Omental fat pad (tissue), 4 donors: ENCODE results near the gene SULT6B1. TPM values are rescaled to one million over a fixed set of nuclear protein-coding genes. Genes with fewer than 3 reads are reported as not detected.
A peak's percentile ranks its signal among the peaks of the same experiment; 100 is the strongest.
"Not testable (repeated sequence)": the region's sequence is repeated elsewhere in the genome, so short reads cannot be mapped to it uniquely, and the experiment has no call there.

ENCODE experiments used
- ATAC-seq: fragments of 150-250 bp; one replicate; pipeline ENCODE4 v1.9.1; 2016; ENCODE audit warnings: mild to moderate bottlenecking, moderate library complexity; ENCODE audit not compliant: low FRiP score
- DNase-seq: peaks from one replicate; pipeline ENCODE4 v3.0.0-alpha.2; 2019; ENCODE audit warnings: low spot score
- total RNA-seq, 4 donors: library from RNA; depleted of rRNA; stranded (reverse); fragments of >200 nt; gene quantifications; one replicate each; pipeline ENCODE4 v1.1.0, GENCODE V29; 2016
- TF ChIP-seq, protein P1 (sequence below), 3 donors: fragments of 450-650 bp; IDR thresholded peaks; one replicate each; pipeline ENCODE4 v1.5.1; 2016 to 2017; ENCODE audit warnings: antibody characterized with exemption in 3 of 3, mild to moderate bottlenecking in 3 of 3, moderate library complexity in 2 of 3

Gene SULT6B1
- total RNA-seq, 4 donors from 2014 or later: not detected

DNA sequence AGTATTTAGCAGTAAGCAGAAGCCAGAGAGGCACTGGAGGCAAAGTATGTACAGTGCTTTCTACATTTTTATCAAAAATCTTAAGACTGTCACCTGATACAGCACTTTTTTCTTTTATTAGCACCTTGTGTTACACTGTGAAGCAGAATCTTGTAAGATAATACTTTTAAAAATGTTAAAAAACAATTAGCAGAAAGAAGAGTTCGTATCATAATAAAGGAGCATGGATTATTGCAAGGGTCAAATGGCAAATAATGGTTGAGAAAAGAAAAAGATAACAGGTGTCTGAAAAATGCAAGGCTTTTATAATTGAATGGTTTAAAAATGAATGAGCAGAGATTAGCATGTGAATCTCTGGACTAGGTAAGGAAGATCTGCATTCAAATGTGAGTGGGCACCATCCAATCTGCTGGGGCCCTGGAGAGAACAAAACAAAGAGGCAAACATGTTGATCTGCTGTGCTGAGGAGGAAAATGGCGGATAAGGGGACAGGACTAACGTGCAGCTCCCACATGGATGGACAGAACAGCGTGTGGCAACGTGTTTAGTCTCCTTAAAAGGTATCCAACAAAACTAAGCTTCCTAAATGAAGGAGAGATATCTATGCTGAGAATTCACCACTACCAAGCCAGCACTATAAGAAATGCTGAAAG, 17.3 kb upstream of the SULT6B1 start:
- ATAC-seq (no peak), DNase-seq (no peak)
- TF ChIP-seq, protein P1, sequence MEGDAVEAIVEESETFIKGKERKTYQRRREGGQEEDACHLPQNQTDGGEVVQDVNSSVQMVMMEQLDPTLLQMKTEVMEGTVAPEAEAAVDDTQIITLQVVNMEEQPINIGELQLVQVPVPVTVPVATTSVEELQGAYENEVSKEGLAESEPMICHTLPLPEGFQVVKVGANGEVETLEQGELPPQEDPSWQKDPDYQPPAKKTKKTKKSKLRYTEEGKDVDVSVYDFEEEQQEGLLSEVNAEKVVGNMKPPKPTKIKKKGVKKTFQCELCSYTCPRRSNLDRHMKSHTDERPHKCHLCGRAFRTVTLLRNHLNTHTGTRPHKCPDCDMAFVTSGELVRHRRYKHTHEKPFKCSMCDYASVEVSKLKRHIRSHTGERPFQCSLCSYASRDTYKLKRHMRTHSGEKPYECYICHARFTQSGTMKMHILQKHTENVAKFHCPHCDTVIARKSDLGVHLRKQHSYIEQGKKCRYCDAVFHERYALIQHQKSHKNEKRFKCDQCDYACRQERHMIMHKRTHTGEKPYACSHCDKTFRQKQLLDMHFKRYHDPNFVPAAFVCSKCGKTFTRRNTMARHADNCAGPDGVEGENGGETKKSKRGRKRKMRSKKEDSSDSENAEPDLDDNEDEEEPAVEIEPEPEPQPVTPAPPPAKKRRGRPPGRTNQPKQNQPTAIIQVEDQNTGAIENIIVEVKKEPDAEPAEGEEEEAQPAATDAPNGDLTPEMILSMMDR (IDR thresholded peaks at IDR 0.05): no peak

DNA sequence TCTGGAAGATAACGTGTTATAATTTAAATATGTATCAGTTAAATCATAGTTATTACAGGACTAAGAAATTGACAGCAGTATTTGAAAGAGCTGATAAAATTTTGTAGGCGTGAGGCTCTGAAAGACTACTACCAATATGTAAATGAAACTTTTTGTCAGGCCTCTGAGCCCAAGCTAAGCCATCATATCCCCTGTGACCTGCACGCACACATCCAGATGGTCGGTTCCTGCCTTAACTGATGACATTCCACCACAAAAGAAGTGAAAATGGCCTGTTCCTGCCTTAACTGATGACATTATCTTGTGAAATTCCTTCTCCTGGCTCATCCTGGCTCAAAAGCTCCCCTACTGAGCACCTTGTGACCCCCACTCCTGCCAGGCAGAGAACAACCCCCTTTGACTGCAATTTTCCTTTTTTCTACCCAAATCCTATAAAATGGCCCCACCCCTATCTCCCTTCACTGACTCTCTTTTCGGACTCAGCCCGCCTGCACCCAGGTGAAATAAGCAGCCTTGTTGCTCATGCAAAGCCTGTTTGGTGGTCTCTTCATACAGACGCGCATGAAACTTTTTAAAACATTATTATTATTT, 16.7 kb upstream of the SULT6B1 start:
- not testable (repeated sequence) for ATAC-seq, DNase-seq

DNA sequence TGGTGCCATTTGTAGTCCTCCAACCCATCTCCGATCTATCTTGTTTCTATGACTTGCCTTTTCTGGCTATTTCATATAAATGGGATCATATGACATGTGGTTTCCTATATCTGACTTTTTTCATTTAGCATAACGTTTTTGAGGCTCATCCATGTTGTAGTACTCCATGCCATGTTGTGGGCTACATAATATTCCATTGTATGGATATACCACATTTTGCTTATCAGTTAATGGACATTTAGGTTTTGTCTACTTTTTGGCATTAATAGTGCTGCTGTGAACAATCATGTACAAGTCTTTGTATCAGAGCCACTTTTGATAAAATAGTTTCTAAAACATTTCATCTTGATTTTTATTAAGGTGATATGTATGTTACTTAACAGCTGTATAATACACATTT, 15.2 kb upstream of the SULT6B1 start:
- TF ChIP-seq, protein P1 (IDR thresholded peaks at IDR 0.05): no peak
- DNase-seq (no peak), ATAC-seq (no peak)

- no peak for DNase-seq
- no peak for ATAC-seq
- TF ChIP-seq, protein P1 (IDR thresholded peaks at IDR 0.05): no peak
Observed at GRCh38 chr2:37201766-37202165, 13.3 kb upstream of the SULT6B1 start.

DNA sequence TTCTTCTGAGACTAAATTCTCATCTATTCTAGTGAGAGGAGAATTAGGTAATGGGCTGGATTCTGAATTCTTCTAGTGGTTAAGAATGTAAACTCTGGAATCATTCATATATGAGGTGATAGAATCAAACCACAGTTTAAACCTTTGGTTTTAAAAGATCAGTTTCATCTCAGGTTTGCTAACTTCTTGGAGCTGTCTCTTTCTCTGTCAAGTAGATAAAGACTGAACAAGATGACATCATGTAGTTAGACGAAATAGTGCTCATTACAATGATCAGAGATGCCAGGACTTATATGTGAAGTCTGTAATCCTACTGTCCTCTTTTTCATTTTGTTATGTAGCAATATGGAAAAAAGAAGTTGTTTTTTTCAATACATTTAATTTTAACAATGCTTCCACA, 12.7 kb upstream of the SULT6B1 start:
- DNase-seq: no peak
- ATAC-seq: no peak
- TF ChIP-seq, protein P1 (IDR thresholded peaks at IDR 0.05): no peak

DNA sequence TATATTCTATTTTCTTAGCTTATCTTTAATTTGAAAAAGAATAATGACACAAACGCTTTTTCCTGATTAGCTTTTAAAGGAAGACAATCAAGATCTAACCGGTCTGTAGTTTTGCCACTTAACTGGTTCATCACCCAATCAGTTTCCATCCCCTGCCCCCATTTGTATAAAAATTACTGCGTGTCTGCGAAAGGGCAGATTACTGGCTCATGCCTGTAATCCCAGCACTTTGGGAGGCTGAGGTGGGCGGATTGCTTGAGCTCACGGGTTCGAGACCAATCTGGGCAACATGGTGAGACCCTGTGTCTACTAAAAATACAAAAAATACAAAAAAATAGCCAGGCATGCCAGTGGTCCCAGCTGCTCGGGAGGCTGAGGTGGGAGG, 10.2 kb upstream of the SULT6B1 start:
- TF ChIP-seq, protein P1 (IDR thresholded peaks at IDR 0.05): no peak
- ATAC-seq: no peak
- DNase-seq: no peak

DNA sequence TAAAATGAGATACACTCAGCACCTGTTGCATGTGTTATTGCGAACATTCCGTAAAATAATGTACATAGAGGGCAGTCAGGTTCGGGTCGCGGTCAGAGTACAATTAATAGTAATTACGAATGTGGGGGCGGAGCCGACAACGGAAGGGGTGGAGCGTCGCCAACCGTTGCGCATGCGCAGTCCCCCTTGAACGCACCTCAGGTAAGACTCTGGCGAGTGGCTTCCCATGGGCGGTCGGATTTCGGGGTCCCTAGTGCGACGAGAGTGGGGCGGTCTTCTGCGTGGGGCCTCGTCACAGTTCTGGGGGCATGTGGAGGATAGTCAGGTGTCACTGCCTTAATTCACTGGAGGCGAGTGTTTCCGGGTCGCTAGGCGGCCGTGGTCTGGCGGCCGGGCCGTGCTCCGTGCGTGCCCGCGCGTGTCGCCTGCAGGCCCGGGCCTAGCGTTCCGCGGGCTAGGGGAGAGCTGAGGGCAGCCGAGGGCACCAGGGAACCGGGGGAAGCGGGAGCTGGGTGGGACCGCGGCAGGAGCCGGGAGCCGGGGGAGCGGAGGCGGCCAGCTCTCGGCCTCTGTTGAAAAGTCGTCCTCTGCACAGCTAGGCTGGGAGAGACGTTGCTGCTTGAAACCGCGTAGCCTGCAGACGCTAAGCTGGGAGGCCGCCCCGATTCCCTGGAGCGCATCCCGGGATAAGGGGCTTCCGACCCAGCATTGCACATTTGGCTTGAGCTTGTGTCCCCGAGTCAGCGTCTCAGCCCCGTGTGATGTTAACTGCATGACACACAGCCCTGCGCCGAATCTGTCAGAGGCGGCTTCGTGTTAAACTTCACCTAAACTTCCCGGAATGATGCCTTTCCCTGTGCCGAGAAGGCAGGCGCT, 8.1 kb upstream of the SULT6B1 start, which contains the start of gene CEBPZOS:
TSS of gene CEBPZOS (plus strand) at position 177 of the 876 bp plus-strand sequence. CDS start 3,209 bp downstream, outside the sequence.
- peak; percentile 93 for ATAC-seq
- TF ChIP-seq, protein P1 (IDR thresholded peaks at IDR 0.05): no peak

GRCh38 chr2:37195862-37196319, 7.4 kb upstream of the SULT6B1 start:
- not testable (repeated sequence) for ATAC-seq, DNase-seq

More for the DNA sequence above, 8.1 kb upstream of the SULT6B1 start, which contains the start of gene CEBPZOS:
- DNase-seq: peak; percentile 70
